H1 (cell line): ENCODE results near the gene NELL2. TPM values are rescaled to one million over a fixed set of nuclear protein-coding genes. Genes with fewer than 3 reads are reported as not detected.

ENCODE experiments used
- CTCF ChIA-PET: fragments of 300-600 bp; sonication (Branson Sonifier 250); formaldehyde crosslinking; loops from one replicate; lab custom pipeline; 2021; ENCODE audit not compliant: partially characterized antibody; lab: Charles Lee
- POLR2A ChIA-PET: fragments of 300-600 bp; sonication (Branson Sonifier 250); formaldehyde crosslinking; loops from one replicate; lab custom pipeline; 2021; ENCODE audit warnings: inconsistent platforms; ENCODE audit not compliant: partially characterized antibody; lab: Charles Lee
- DNase-seq, 2 experiments: peaks; one replicate each; pipeline versions ENCODE4 v3.0.0 to v3.0.0-alpha.2; 2010 to 2022; ENCODE audit warnings: low spot score in 2 of 2, low read depth in 1 of 2, mixed read lengths in 1 of 2
- FAIRE-seq: peaks from 2 replicates; lab custom pipeline; 2011; peaks lifted over from hg19 to GRCh38; lab: Jason Lieb, UNC
- H2AFZ ChIP-seq: 2 replicates; pipeline ENCODE4 v1.8.1; 2012; ENCODE audit warnings: low read length, inconsistent platforms
- H2AK5ac ChIP-seq: 2 replicates; pipeline ENCODE4 v1.6.1; 2013; ENCODE audit warnings: low read depth, low read length
- H2BK120ac ChIP-seq: replicated peaks from 2 replicates; pipeline ENCODE3; 2013; ENCODE audit warnings: low read depth, low read length, inconsistent platforms
- H2BK12ac ChIP-seq: 2 replicates; pipeline ENCODE4 v1.6.1; 2013; ENCODE audit warnings: low read depth, low read length
- H2BK15ac ChIP-seq: 2 replicates; pipeline ENCODE4 v1.6.1; 2013; ENCODE audit warnings: low read length
- H2BK20ac ChIP-seq: 2 replicates; pipeline ENCODE4 v1.6.1; 2013; ENCODE audit warnings: low read length
- H2BK5ac ChIP-seq: 2 replicates; pipeline ENCODE4 v1.6.1; 2013; ENCODE audit warnings: low read depth, low read length
- H3K14ac ChIP-seq: 2 replicates; pipeline ENCODE4 v1.6.1; 2013; ENCODE audit warnings: inconsistent platforms; ENCODE audit not compliant: insufficient read length
- H3K18ac ChIP-seq: 2 replicates; pipeline ENCODE4 v1.6.1; 2013; ENCODE audit warnings: low read length; ENCODE audit errors: extremely low read depth
- H3K23ac ChIP-seq: 2 replicates; pipeline ENCODE4 v1.6.1; 2013; ENCODE audit warnings: inconsistent platforms; ENCODE audit not compliant: insufficient read length
- H3K23me2 ChIP-seq: 2 replicates; pipeline ENCODE4 v1.6.1; 2013; ENCODE audit warnings: low read depth, low read length
- H3K27ac ChIP-seq: 2 replicates; pipeline ENCODE4 v1.6.1; 2011; ENCODE audit warnings: low read depth, low read length, inconsistent platforms
- H3K27me3 ChIP-seq, 4 experiments: replicated peaks in 1 of 4; 1 replicate in 1 of 4; 2 replicates in 3 of 4; pipeline versions ENCODE4 v1.6.1 to v1.8.1; 2011 to 2013; ENCODE audit warnings: low read length in 3 of 4, mild to moderate bottlenecking in 3 of 4, inconsistent platforms in 2 of 4, mixed read lengths in 2 of 4, moderate library complexity in 1 of 4; ENCODE audit not compliant: control insufficient read depth in 3 of 4, insufficient read depth in 3 of 4; ENCODE audit errors: extremely low read depth in 1 of 4
- H3K36me3 ChIP-seq, 4 experiments: 2 replicates each; pipeline versions ENCODE4 v1.6.1 to v1.8.1; 2011 to 2013; ENCODE audit warnings: mild to moderate bottlenecking in 4 of 4, low read length in 3 of 4, moderate library complexity in 2 of 4, control low read depth in 1 of 4, inconsistent platforms in 1 of 4; ENCODE audit not compliant: insufficient read depth in 4 of 4, control insufficient read depth in 2 of 4
- H3K4ac ChIP-seq: replicated peaks from 2 replicates; pipeline ENCODE3; 2013; ENCODE audit warnings: low read length, low read depth, mixed read lengths, inconsistent platforms; ENCODE audit not compliant: insufficient read length
- H3K4me1 ChIP-seq, 4 experiments: replicated peaks in 1 of 4; 1 replicate in 1 of 4; 2 replicates in 3 of 4; pipeline versions ENCODE4 v1.6.1 to v1.8.1; 2011 to 2013; ENCODE audit warnings: low read length in 3 of 4, inconsistent platforms in 2 of 4, mixed read lengths in 1 of 4; ENCODE audit not compliant: insufficient read depth in 4 of 4, control insufficient read depth in 3 of 4
- H3K4me2 ChIP-seq, 2 experiments: 2 replicates each; pipeline versions ENCODE4 v1.6.1 to v1.8.1; 2011 to 2013; ENCODE audit warnings: low read depth in 2 of 2, low read length in 2 of 2, control low read depth in 1 of 2, inconsistent platforms in 1 of 2, mild to moderate bottlenecking in 1 of 2; ENCODE audit not compliant: insufficient read depth in 1 of 2
- H3K4me3 ChIP-seq, 4 experiments: fragments of 200-600, 300-600 bp in 1 of 4; sonication (generic), shearing (Covaris generic), sonication (Bioruptor Twin) in 1 of 4; 2 replicates each; pipeline versions ENCODE4 v1.5.1 to v1.8.1; 2011 to 2016; ENCODE audit warnings: low read length in 4 of 4, low read depth in 3 of 4, control low read depth in 2 of 4, inconsistent platforms in 2 of 4, mild to moderate bottlenecking in 2 of 4, mixed read lengths in 1 of 4, moderate library complexity in 1 of 4; ENCODE audit not compliant: insufficient read depth in 2 of 4; ENCODE audit errors: extremely low read depth in 1 of 4
- H3K56ac ChIP-seq: replicated peaks from 2 replicates; pipeline ENCODE3; 2013; ENCODE audit warnings: low read depth, mild to moderate bottlenecking, mixed read lengths, low read length, inconsistent platforms; ENCODE audit not compliant: insufficient read length
- H3K79me1 ChIP-seq: 2 replicates; pipeline ENCODE4 v1.6.1; 2013; ENCODE audit warnings: low read depth, low read length, control low read depth
- H3K79me2 ChIP-seq, 2 experiments: 2 replicates each; pipeline versions ENCODE4 v1.6.1 to v1.8.1; 2012 to 2013; ENCODE audit warnings: low read length in 2 of 2, mild to moderate bottlenecking in 2 of 2, inconsistent platforms in 1 of 2; ENCODE audit not compliant: insufficient read depth in 2 of 2, control insufficient read depth in 1 of 2
- H3K9ac ChIP-seq, 4 experiments: replicated peaks in 1 of 4; 1 replicate in 1 of 4; 2 replicates in 3 of 4; pipeline versions ENCODE4 v1.6.1 to v1.8.1; 2011 to 2013; ENCODE audit warnings: low read depth in 3 of 4, low read length in 3 of 4, control low read depth in 2 of 4, mild to moderate bottlenecking in 2 of 4, moderate library complexity in 2 of 4, inconsistent platforms in 1 of 4; ENCODE audit errors: extremely low read depth in 1 of 4
- H3K9me3 ChIP-seq, 2 experiments: 2 replicates each; pipeline versions ENCODE4 v1.6.1 to v1.8.1; 2012 to 2013; ENCODE audit warnings: mild to moderate bottlenecking in 2 of 2, moderate library complexity in 2 of 2, control low read depth in 1 of 2, inconsistent platforms in 1 of 2, low read depth in 1 of 2, low read length in 1 of 2, mixed read lengths in 1 of 2; ENCODE audit not compliant: insufficient read depth in 2 of 2
- H4K20me1 ChIP-seq, 2 experiments: replicated peaks in 1 of 2; 2 replicates each; pipeline versions ENCODE3 to v1.8.1; 2011 to 2013; ENCODE audit warnings: inconsistent platforms in 2 of 2, low read length in 2 of 2, mild to moderate bottlenecking in 1 of 2; ENCODE audit not compliant: insufficient read depth in 2 of 2, control insufficient read depth in 1 of 2
- H4K5ac ChIP-seq: 2 replicates; pipeline ENCODE4 v1.6.1; 2013; ENCODE audit warnings: low read length, low read depth, mixed read lengths, inconsistent platforms; ENCODE audit not compliant: insufficient read length
- H4K8ac ChIP-seq: 2 replicates; pipeline ENCODE4 v1.8.0; 2013; ENCODE audit warnings: mild to moderate bottlenecking, moderate library complexity, low read length, inconsistent platforms; ENCODE audit not compliant: insufficient read depth; ENCODE audit errors: extremely low read depth
- H4K91ac ChIP-seq: replicated peaks from 2 replicates; pipeline ENCODE3; 2013; ENCODE audit warnings: low read length, mixed read lengths, inconsistent platforms; ENCODE audit not compliant: insufficient read length
- ASH2L ChIP-seq: fragments of 200-600, 300-600 bp; sonication (generic); IDR thresholded peaks from one replicate; pipeline ENCODE4 v1.7.1; 2017; ENCODE audit warnings: low read length
- EZH2 ChIP-seq: fragments of 200-600 bp; sonication (generic); IDR thresholded peaks from 2 replicates; pipeline ENCODE4 v1.7.1; 2012; ENCODE audit warnings: low read depth, mild to moderate bottlenecking, moderate library complexity, low read length, inconsistent platforms; ENCODE audit not compliant: severe bottlenecking
- GTF2F1 ChIP-seq: IDR thresholded peaks from 2 replicates; pipeline ENCODE4 v1.6.1; 2012; ENCODE audit warnings: low read depth, low read length, improper control_type of control experiment, borderline replicate concordance
- SRF ChIP-seq: IDR thresholded peaks from 2 replicates; pipeline ENCODE4 v1.6.1; 2011; ENCODE audit warnings: mild to moderate bottlenecking, low read depth, low read length, moderate library complexity
- WGBS, 2 experiments: shearing (Covaris generic) in 1 of 2; methylation state at CpG; one replicate each; pipeline versions ENCODE4 v1.1.6 to v1.1.7; 2013 to 2015; ENCODE audit warnings: low lambda C conversion rate in 2 of 2, mixed read lengths in 2 of 2, inconsistent platforms in 1 of 2, low coverage in 1 of 2, missing lambda C conversion rate in 1 of 2; ENCODE audit not compliant: insufficient replicate concordance in 2 of 2, insufficient coverage in 1 of 2, insufficient read length in 1 of 2; ENCODE audit errors: extremely low coverage in 1 of 2, missing lambda C conversion rate in 1 of 2; 5-methylcytosine and 5-hydroxymethylcytosine counted together
- polyA plus RNA-seq, 7 experiments: library from polyadenylated mRNA; depleted of rRNA in 3 of 7; stranded (reverse) in 5 of 7; unstranded in 2 of 7; fragments of >200 nt in 5 of 7; fragments of 200-250 nt in 2 of 7; gene quantifications; 1 replicate in 5 of 7; 2 replicates in 1 of 7; 4 replicates in 1 of 7; pipeline versions ENCODE4 v1.2.1 to v1.2.3, GENCODE V29; 2011 to 2013; ENCODE audit warnings: missing spikeins in 2 of 7, mixed read lengths in 2 of 7
- total RNA-seq: library from RNA; stranded (reverse); fragmentation: NEBNext Ultra II Directional; extraction: Animal tissue kit (Norgen Biotek cat#: 25700); gene quantifications from 2 replicates; pipeline ENCODE4 v1.2.1, GENCODE V29; 2021

The NELL2 gene
- total and polyA plus RNA-seq, 2 of the 8 experiments (the other 6 are each of a cell fraction or from before 2014, with no cell fraction given), result 54.2 to 56.8 TPM

GRCh38 chr12:44542716-44543115, 333.4 kb downstream of the NELL2 start:
- Histone ChIP-seq H3K18ac (no peak overlapping the region), H3K14ac (no peak overlapping the region), H3K56ac (no peak overlapping the region), H3K9me3 (no peaks in the 10 kb centered on the region), H2AFZ (no peak overlapping the region), H2AK5ac (no peak overlapping the region), H2BK12ac (no peak overlapping the region), H4K91ac (no peak overlapping the region), H3K4me3 (no peak overlapping the region), H3K23me2 (no peaks in the 10 kb centered on the region), H3K9ac (no peak overlapping the region), H3K23ac (no peak overlapping the region), H3K4ac (no peak overlapping the region), H3K4me1 (no peaks in the 10 kb centered on the region), H3K27ac (no peak overlapping the region), H4K20me1 (no peaks in the 10 kb centered on the region), H3K4me2 (no peak overlapping the region), H4K5ac (no peak overlapping the region), H3K36me3 (no peaks in the 10 kb centered on the region), H3K79me1 (no peaks in the 10 kb centered on the region), H2BK20ac (no peak overlapping the region), H3K79me2 (no peaks in the 10 kb centered on the region), H2BK15ac (no peak overlapping the region), H4K8ac (no peak overlapping the region), H2BK120ac (no peak overlapping the region), H2BK5ac (no peak overlapping the region), H3K27me3 (no peaks in the 10 kb centered on the region)
- CTCF ChIA-PET, result no interaction called here
- FAIRE-seq (no peak), DNase-seq (no peak)
- POLR2A ChIA-PET, result no interaction called here
- TF ChIP-seq SRF (no peak), GTF2F1 (no peak), EZH2 (no peak), ASH2L (no peak)
- 86% methylated on average over 1 of the region's 1 CpG; no CpG with 5 or more reads in 1 of the 2 experiments for WGBS, 2 experiments
